Right lobe of liver (tissue), 6 donors: ENCODE measurements around the gene CANT1. TPM values are rescaled to one million over a fixed set of nuclear protein-coding genes. Genes with fewer than 3 reads are reported as not detected.

ENCODE experiments used
- ATAC-seq, 4 donors: fragments of 200-7000 bp; cut with Tn5 transposase; one replicate each; pipeline ENCODE4 v1.9.1; 2020; ENCODE audit warnings: mild to moderate bottlenecking in 4 of 4, moderate library complexity in 4 of 4
- DNase-seq, 3 donors: peaks; one replicate each; pipeline ENCODE4 v3.0.0-alpha.2; 2020
- H3K27ac ChIP-seq, 3 donors: fragments of 200-600 bp; one replicate each; pipeline ENCODE4 v1.8.0; 2022
- H3K27me3 ChIP-seq, 2 donors: fragments of 200-600 bp; one replicate each; pipeline ENCODE4 v1.8.0; 2022
- H3K36me3 ChIP-seq, 4 donors: fragments of 200-600 bp; sonication (generic) in 1 of 4; one replicate each; pipeline versions ENCODE4 v1.5.1 to v1.8.0; 2017 to 2022; ENCODE audit warnings: control low read depth in 1 of 4
- H3K4me1 ChIP-seq, 4 donors: fragments of 200-600 bp; sonication (generic) in 1 of 4; one replicate each; pipeline versions ENCODE4 v1.5.1 to v1.8.0; 2017 to 2022; ENCODE audit warnings: control low read depth in 1 of 4
- H3K4me3 ChIP-seq, 3 donors: fragments of 200-600 bp; one replicate each; pipeline ENCODE4 v1.8.0; 2022
- H3K9me3 ChIP-seq, 4 donors: fragments of 200-600 bp; sonication (generic) in 1 of 4; one replicate each; pipeline versions ENCODE4 v1.5.1 to v1.8.0; 2017 to 2022; ENCODE audit warnings: control low read depth in 1 of 4
- CTCF ChIP-seq, 4 donors: fragments of 200-600 bp in 3 of 4; fragments of 450-650 bp in 1 of 4; IDR thresholded peaks; one replicate each; pipeline versions ENCODE4 v1.5.1 to v1.8.0; 2016 to 2022; ENCODE audit warnings: antibody characterized with exemption in 4 of 4, mild to moderate bottlenecking in 2 of 4
- POLR2A ChIP-seq: fragments of 450-650 bp; IDR thresholded peaks from one replicate; pipeline ENCODE4 v1.6.1; 2017; ENCODE audit warnings: antibody characterized with exemption, mild to moderate bottlenecking
- WGBS: methylation state at CpG from one replicate; pipeline ENCODE4 v1.1.6; 2018; ENCODE audit warnings: low coverage, low lambda C conversion rate; ENCODE audit not compliant: insufficient coverage; ENCODE audit errors: missing lambda C conversion rate; 5-methylcytosine and 5-hydroxymethylcytosine counted together
- intact Hi-C, 2 donors: fragments of 100-400 bp; cut with DNase I; formaldehyde crosslinking; loops; one replicate each; pipeline versions ENCODE4 v1.11.2 to v1.14.1; 2022
- total RNA-seq, 6 experiments: library from RNA; depleted of rRNA in 2 of 6; stranded (reverse); fragments of >200 nt in 2 of 6; fragmentation: NEBNext Ultra II Directional in 3 of 6; extraction: Animal tissue kit (Norgen Biotek cat#: 25700) in 3 of 6; gene quantifications; one replicate each; pipeline versions ENCODE4 v1.1.0 to v1.2.4, GENCODE V29; 2016 to 2023
- donor health status: DM: no; HTN: yes; CAD: no.
- donor health status: DM: no; HTN: no; CAD: no.
- donor health status: DM: no; HTN: no; CAD: no.
- donor health status: DM: no; HTN: yes; CAD: no.
- donor health status: DM: no; HTN: yes; CAD: no.

CANT1 gene
- total RNA-seq, 6 experiments from 2014 or later, result 15.6 to 26.3 (median 18.7) TPM

GRCh38 chr17:79049821-79050220 lies 40.3 kb upstream of the CANT1 start:
- 46% methylated on average over 2 of the region's 11 CpGs for WGBS
- intact Hi-C loops, result no loop called here

GRCh38 chr17:79048826-79049755 lies 39.5 kb upstream of the CANT1 start:
- no peak for TF ChIP-seq POLR2A
- TF ChIP-seq CTCF (IDR thresholded peaks at IDR 0.05), result no peak
- no peaks in the 10 kb centered on the region for H3K27me3 ChIP-seq
- intact Hi-C loops, result no loop called here
- no peak overlapping the region for H3K27ac ChIP-seq
- 65% methylated on average over 17 of the region's 21 CpGs for WGBS
- DNase-seq (no peak), ATAC-seq (no peak)
- no peaks in the 10 kb centered on the region for H3K36me3 ChIP-seq
- H3K4me3 ChIP-seq, result no peak overlapping the region
- H3K4me1 ChIP-seq, result no peaks in the 10 kb centered on the region
- no peaks in the 10 kb centered on the region for H3K9me3 ChIP-seq

More at GRCh38 chr17:79049821-79050220, 40.3 kb upstream of the CANT1 start:
- no peak for DNase-seq
- Histone ChIP-seq H3K4me3 (no peak overlapping the region), H3K27me3 (no peaks in the 10 kb centered on the region), H3K27ac (no peak overlapping the region), H3K36me3 (no peaks in the 10 kb centered on the region), H3K4me1 (no peaks in the 10 kb centered on the region), H3K9me3 (no peaks in the 10 kb centered on the region)
- TF ChIP-seq CTCF (IDR thresholded peaks at IDR 0.05) (no peak), POLR2A (no peak)
- ATAC-seq, result no peak

GRCh38 chr17:79047923-79048825 lies 38.6 kb upstream of the CANT1 start:
- 59% methylated on average over 3 of the region's 41 CpGs for WGBS
- ATAC-seq (no peak), DNase-seq (no peak)
- TF ChIP-seq POLR2A (no peak), CTCF (IDR thresholded peaks at IDR 0.05) (no peak)
- no peaks in the 10 kb centered on the region for H3K27me3 ChIP-seq
- no peaks in the 10 kb centered on the region for H3K4me1 ChIP-seq
- no peak overlapping the region for H3K4me3 ChIP-seq
- no peaks in the 10 kb centered on the region for H3K9me3 ChIP-seq
- intact Hi-C loops, result no loop called here
- no peak overlapping the region for H3K27ac ChIP-seq
- no peaks in the 10 kb centered on the region for H3K36me3 ChIP-seq

- intact Hi-C loops, result no loop called here
- Histone ChIP-seq H3K27me3 (no peaks in the 10 kb centered on the region), H3K4me1 (no peaks in the 10 kb centered on the region), H3K9me3 (no peaks in the 10 kb centered on the region), H3K27ac (no peak overlapping the region), H3K4me3 (no peak overlapping the region), H3K36me3 (no peaks in the 10 kb centered on the region)
- DNase-seq, result no peak
- ATAC-seq, result no peak
- WGBS, result 61% methylated on average over 16 of the region's 30 CpGs
- no peak for TF ChIP-seq POLR2A
- TF ChIP-seq CTCF (IDR thresholded peaks at IDR 0.05), result no peak
Observed at GRCh38 chr17:79047291-79047920, 37.8 kb upstream of the CANT1 start.
